Trophoblast cell (in vitro differentiated cells and primary cell): Measurements from ENCODE around the gene CLN5.

Experiments
- DNase-seq, 2 donors: peaks; one replicate each; pipeline ENCODE4 v3.0.0-alpha.2; 2016
- H2AFZ ChIP-seq: 2 replicates; pipeline ENCODE4 v1.6.1; 2013; ENCODE audit warnings: low read length, moderate library complexity, mild to moderate bottlenecking; ENCODE audit not compliant: insufficient read depth, poor library complexity
- H2AK5ac ChIP-seq: 2 replicates; pipeline ENCODE4 v1.6.1; 2013; ENCODE audit warnings: mild to moderate bottlenecking, low read length
- H2BK120ac ChIP-seq: 2 replicates; pipeline ENCODE4 v1.6.1; 2013; ENCODE audit warnings: low read length, mild to moderate bottlenecking, moderate library complexity; ENCODE audit not compliant: insufficient read depth, poor library complexity
- H2BK12ac ChIP-seq: 2 replicates; pipeline ENCODE4 v1.6.1; 2013; ENCODE audit warnings: mild to moderate bottlenecking, low read length, moderate library complexity
- H2BK5ac ChIP-seq: 2 replicates; pipeline ENCODE4 v1.6.1; 2013; ENCODE audit warnings: low read length, low read depth, moderate library complexity, mild to moderate bottlenecking; ENCODE audit not compliant: poor library complexity
- H3K14ac ChIP-seq: 2 replicates; pipeline ENCODE4 v1.6.1; 2013; ENCODE audit warnings: mild to moderate bottlenecking, low read length
- H3K18ac ChIP-seq: 2 replicates; pipeline ENCODE4 v1.6.1; 2013; ENCODE audit warnings: mild to moderate bottlenecking, low read length
- H3K23ac ChIP-seq: 2 replicates; pipeline ENCODE4 v1.6.1; 2013; ENCODE audit warnings: low read length
- H3K27ac ChIP-seq: 2 replicates; pipeline ENCODE4 v1.5.1; 2013; ENCODE audit warnings: low read depth, mild to moderate bottlenecking, inconsistent platforms, low read length, moderate library complexity
- H3K27me3 ChIP-seq: 2 replicates; pipeline ENCODE4 v1.6.1; 2013; ENCODE audit warnings: inconsistent platforms, mild to moderate bottlenecking, low read length, moderate library complexity; ENCODE audit not compliant: insufficient read depth
- H3K36me3 ChIP-seq, 2 experiments: 1 replicate in 1 of 2; 2 replicates in 1 of 2; pipeline ENCODE4 v1.6.1; 2013; ENCODE audit warnings: low read length in 2 of 2, mild to moderate bottlenecking in 2 of 2, moderate library complexity in 1 of 2; ENCODE audit not compliant: insufficient read depth in 2 of 2, control insufficient read depth in 1 of 2
- H3K4ac ChIP-seq: 2 replicates; pipeline ENCODE4 v1.6.1; 2013; ENCODE audit warnings: low read depth, mild to moderate bottlenecking, low read length, moderate library complexity
- H3K4me1 ChIP-seq, 2 experiments: 1 replicate in 1 of 2; 2 replicates in 1 of 2; pipeline ENCODE4 v1.6.1; 2013; ENCODE audit warnings: low read length in 2 of 2, mild to moderate bottlenecking in 2 of 2, moderate library complexity in 1 of 2; ENCODE audit not compliant: insufficient read depth in 2 of 2, control insufficient read depth in 1 of 2
- H3K4me2 ChIP-seq: 2 replicates; pipeline ENCODE4 v1.6.1; 2013; ENCODE audit warnings: inconsistent platforms, mild to moderate bottlenecking, low read length, moderate library complexity
- H3K4me3 ChIP-seq: 2 replicates; pipeline ENCODE4 v1.5.1; 2013; ENCODE audit warnings: mild to moderate bottlenecking, low read depth, low read length, inconsistent platforms
- H3K79me1 ChIP-seq: one replicate; pipeline ENCODE4 v1.6.1; 2013; ENCODE audit warnings: low read length
- H3K79me2 ChIP-seq: 2 replicates; pipeline ENCODE4 v1.6.1; 2013; ENCODE audit warnings: low read length, mild to moderate bottlenecking; ENCODE audit not compliant: control insufficient read depth, insufficient read depth, poor library complexity
- H3K9ac ChIP-seq: 2 replicates; pipeline ENCODE4 v1.6.1; 2013; ENCODE audit warnings: mild to moderate bottlenecking, low read length
- H3K9me3 ChIP-seq: 2 replicates; pipeline ENCODE4 v1.6.1; 2013; ENCODE audit warnings: low read depth, mild to moderate bottlenecking, control low read depth, inconsistent platforms, low read length; ENCODE audit not compliant: insufficient read depth
- H4K12ac ChIP-seq: 2 replicates; pipeline ENCODE4 v1.6.1; 2013; ENCODE audit warnings: low read depth, mild to moderate bottlenecking, low read length, moderate library complexity
- H4K8ac ChIP-seq: 2 replicates; pipeline ENCODE4 v1.6.1; 2013; ENCODE audit warnings: low read depth, mild to moderate bottlenecking, low read length, moderate library complexity
- H4K91ac ChIP-seq: one replicate; pipeline ENCODE4 v1.6.1; 2013; ENCODE audit warnings: low read depth, mild to moderate bottlenecking, low read length, moderate library complexity
- WGBS: extraction: QIAGEN DNeasy Blood & Tissue Kit; methylation state at CpG from one replicate; pipeline ENCODE4 v1.1.7; 2013; ENCODE audit warnings: missing lambda C conversion rate; ENCODE audit not compliant: insufficient read length, insufficient coverage; ENCODE audit errors: extremely low coverage; 5-methylcytosine and 5-hydroxymethylcytosine counted together

The CLN5 gene

GRCh38 chr13:77038907-77039480 lies 47.1 kb downstream of the CLN5 start:
- no peak overlapping the region for H4K8ac ChIP-seq
- no CpG with 5 or more reads among the region's 5 CpGs for WGBS
- no peak overlapping the region for H2BK120ac ChIP-seq

GRCh38 chr13:77040076-77040475 lies 48.2 kb downstream of the CLN5 start:
- no peak overlapping the region for H3K4me2 ChIP-seq

More at GRCh38 chr13:77038907-77039480, 47.1 kb downstream of the CLN5 start:
- H3K4me2 ChIP-seq, result no peak overlapping the region
- no peak overlapping the region for H2AK5ac ChIP-seq
- H3K14ac ChIP-seq, result no peak overlapping the region
- H3K79me2 ChIP-seq, result no peaks in the 10 kb centered on the region
- no peaks in the 10 kb centered on the region for H3K79me1 ChIP-seq
- no peak overlapping the region for H3K4ac ChIP-seq
- no peak overlapping the region for H4K12ac ChIP-seq
- H3K4me1 ChIP-seq, result no peaks in the 10 kb centered on the region
- H3K23ac ChIP-seq, result no peak overlapping the region
- H2BK5ac ChIP-seq, result no peak overlapping the region
- no peak overlapping the region for H3K4me3 ChIP-seq
- no peak overlapping the region for H4K91ac ChIP-seq
- no peak overlapping the region for H3K9ac ChIP-seq
- H3K27me3 ChIP-seq, result no peaks in the 10 kb centered on the region
- H3K9me3 ChIP-seq, result no peaks in the 10 kb centered on the region
- peak in 1 of 2 donors; percentile 70 for DNase-seq
- no peak overlapping the region for H2BK12ac ChIP-seq
- H3K18ac ChIP-seq, result no peak overlapping the region
- H3K36me3 ChIP-seq, result peaks cover 0 to under 1% of the 10 kb centered on the region in 2 experiments
- H3K27ac ChIP-seq, result no peak overlapping the region
- H2AFZ ChIP-seq, result no peak overlapping the region

GRCh38 chr13:77040835-77041234 lies 49.0 kb downstream of the CLN5 start:
- Histone ChIP-seq H2AFZ (no peak overlapping the region), H2BK5ac (no peak overlapping the region), H3K14ac (no peak overlapping the region), H3K79me2 (no peaks in the 10 kb centered on the region), H4K91ac (no peak overlapping the region), H3K36me3 (peaks cover 2 to 3% of the 10 kb centered on the region in 2 experiments), H2BK12ac (no peak overlapping the region), H2BK120ac (no peak overlapping the region), H3K27me3 (no peaks in the 10 kb centered on the region), H2AK5ac (no peak overlapping the region), H3K9ac (no peak overlapping the region), H3K18ac (no peak overlapping the region), H3K27ac (no peak overlapping the region), H3K4me3 (no peak overlapping the region), H3K4me2 (no peak overlapping the region), H4K12ac (no peak overlapping the region), H3K79me1 (no peaks in the 10 kb centered on the region), H3K23ac (no peak overlapping the region), H4K8ac (no peak overlapping the region), H3K9me3 (no peaks in the 10 kb centered on the region), H3K4ac (no peak overlapping the region), H3K4me1 (no peaks in the 10 kb centered on the region)
- WGBS, result no CpG with 5 or more reads among the region's 9 CpGs
- DNase-seq, result no peak

More at GRCh38 chr13:77040076-77040475, 48.2 kb downstream of the CLN5 start:
- H3K4me3 ChIP-seq, result no peak overlapping the region
- no peak overlapping the region for H2BK12ac ChIP-seq
- H4K8ac ChIP-seq, result no peak overlapping the region
- no peak overlapping the region for H2BK120ac ChIP-seq
- no peak overlapping the region for H3K27ac ChIP-seq
- H3K79me2 ChIP-seq, result no peaks in the 10 kb centered on the region
- no peaks in the 10 kb centered on the region for H3K27me3 ChIP-seq
- H3K4me1 ChIP-seq, result no peaks in the 10 kb centered on the region
- WGBS, result no CpG with 5 or more reads among the region's 7 CpGs
- DNase-seq, result no peak
- H4K12ac ChIP-seq, result no peak overlapping the region
- no peak overlapping the region for H3K9ac ChIP-seq
- H2AK5ac ChIP-seq, result no peak overlapping the region
- no peak overlapping the region for H4K91ac ChIP-seq
- H3K36me3 ChIP-seq, result peaks cover under 1 to 3% of the 10 kb centered on the region in 2 experiments
- H3K23ac ChIP-seq, result no peak overlapping the region
- H3K9me3 ChIP-seq, result no peaks in the 10 kb centered on the region
- H2AFZ ChIP-seq, result no peak overlapping the region
- H3K79me1 ChIP-seq, result no peaks in the 10 kb centered on the region
- H3K4ac ChIP-seq, result no peak overlapping the region
- H2BK5ac ChIP-seq, result no peak overlapping the region
- H3K18ac ChIP-seq, result no peak overlapping the region
- H3K14ac ChIP-seq, result no peak overlapping the region

GRCh38 chr13:77042566-77043177 lies 50.8 kb downstream of the CLN5 start:
- no peak overlapping the region for H3K9ac ChIP-seq

More at GRCh38 chr13:77042566-77043177, 50.8 kb downstream of the CLN5 start:
- Histone ChIP-seq H4K12ac (no peak overlapping the region), H3K79me1 (no peaks in the 10 kb centered on the region), H4K91ac (no peak overlapping the region), H3K4me2 (no peak overlapping the region), H2BK12ac (no peak overlapping the region), H3K36me3 (peaks cover 2 to 3% of the 10 kb centered on the region in 2 experiments), H2AK5ac (no peak overlapping the region), H3K27ac (no peak overlapping the region), H3K9me3 (no peaks in the 10 kb centered on the region), H2AFZ (no peak overlapping the region), H3K18ac (no peak overlapping the region), H2BK120ac (no peak overlapping the region), H3K79me2 (no peaks in the 10 kb centered on the region), H3K14ac (no peak overlapping the region), H3K23ac (no peak overlapping the region), H3K4ac (no peak overlapping the region), H3K4me1 (no peaks in the 10 kb centered on the region), H4K8ac (no peak overlapping the region), H3K4me3 (no peak overlapping the region), H2BK5ac (no peak overlapping the region), H3K27me3 (no peaks in the 10 kb centered on the region)
- peak; percentile 56 to 80 for DNase-seq
- no CpG with 5 or more reads among the region's 5 CpGs for WGBS
